SJCRH30 (cell line): ENCODE results near the gene MROH7. TPM values are rescaled to one million over a fixed set of nuclear protein-coding genes. Genes with fewer than 3 reads are reported as not detected.

Experiments
- DNase-seq, 2 experiments: peaks; one replicate each; pipeline ENCODE4 v3.0.0-alpha.2; 2015 to 2020
- H3K27ac ChIP-seq: fragments of 250-450 bp; sonication (Bioruptor Pico); 2 replicates; pipeline ENCODE4 v1.5.1; 2020; ENCODE audit warnings: mild to moderate bottlenecking, moderate library complexity
- H3K27me3 ChIP-seq: fragments of 250-450 bp; sonication (Bioruptor Pico); 2 replicates; pipeline ENCODE4 v1.5.1; 2020; ENCODE audit warnings: mild to moderate bottlenecking, moderate library complexity
- H3K36me3 ChIP-seq: fragments of 250-450 bp; sonication (Bioruptor Pico); 2 replicates; pipeline ENCODE4 v1.5.1; 2020; ENCODE audit warnings: mild to moderate bottlenecking, moderate library complexity
- H3K4me1 ChIP-seq: fragments of 250-450 bp; sonication (Bioruptor Pico); 2 replicates; pipeline ENCODE4 v1.5.1; 2020; ENCODE audit warnings: mild to moderate bottlenecking, moderate library complexity
- H3K4me3 ChIP-seq: fragments of 250-450 bp; sonication (Bioruptor Pico); 2 replicates; pipeline ENCODE4 v1.5.1; 2020; ENCODE audit warnings: mild to moderate bottlenecking, moderate library complexity
- H3K9me3 ChIP-seq: fragments of 250-450 bp; sonication (Bioruptor Pico); replicated peaks from 2 replicates; pipeline ENCODE4 v1.5.1; 2020; ENCODE audit warnings: mild to moderate bottlenecking, moderate library complexity
- total RNA-seq: library from RNA; depleted of rRNA; stranded (reverse); fragments of >200 nt; shearing (Covaris generic); gene quantifications from 2 replicates; pipeline ENCODE4 v1.2.3, GENCODE V29; 2014; rRNA removed

The MROH7 gene
- total RNA-seq, 1 experiment from 2014 or later, result not detected

DNA sequence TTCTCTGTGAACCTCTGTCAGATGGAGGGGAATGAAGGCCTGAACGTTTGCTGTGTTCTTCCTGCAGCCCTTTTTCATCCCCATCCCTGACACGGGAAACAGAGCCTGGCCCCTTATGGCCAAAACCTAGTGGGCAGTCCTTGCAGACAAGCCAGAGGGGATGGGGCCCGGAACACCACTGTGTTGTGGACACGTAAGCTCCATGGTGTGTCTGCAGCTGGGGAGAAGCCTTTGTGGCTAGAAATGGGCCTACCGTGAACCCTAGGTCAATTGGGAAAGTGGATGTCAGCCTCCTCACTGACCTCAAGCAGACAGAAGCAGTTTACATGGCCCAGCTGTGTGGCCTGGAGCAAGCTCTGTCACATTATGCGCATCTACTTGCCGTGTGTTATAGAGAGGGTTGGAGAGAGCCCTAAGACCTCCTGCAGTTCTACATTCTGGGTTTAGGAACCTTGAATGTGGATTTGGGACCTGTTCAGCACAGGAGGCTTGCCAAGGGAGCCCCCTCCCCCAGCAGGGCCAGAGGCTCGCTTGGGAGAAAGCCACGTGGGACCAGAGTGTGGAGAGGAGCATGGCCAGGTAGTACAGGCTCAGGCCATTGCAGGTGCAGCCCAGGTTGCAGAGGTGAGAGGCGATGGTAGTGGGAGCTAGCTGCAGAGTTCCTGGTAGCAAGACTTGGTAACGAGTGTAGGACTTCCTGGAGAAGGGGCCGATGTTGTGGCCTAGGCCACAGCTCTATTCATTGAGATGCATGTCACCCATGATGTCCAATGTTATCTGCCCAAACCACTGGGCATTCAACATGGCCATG, 102.0 kb downstream of the MROH7 start:
- Histone ChIP-seq H3K4me1 (no peaks in the 10 kb centered on the region), H3K36me3 (peaks cover 31% of the 10 kb centered on the region), H3K9me3 (no peaks in the 10 kb centered on the region), H3K27me3 (no peaks in the 10 kb centered on the region), H3K27ac (no peak overlapping the region), H3K4me3 (no peak overlapping the region)
- DNase-seq, result no peak

DNA sequence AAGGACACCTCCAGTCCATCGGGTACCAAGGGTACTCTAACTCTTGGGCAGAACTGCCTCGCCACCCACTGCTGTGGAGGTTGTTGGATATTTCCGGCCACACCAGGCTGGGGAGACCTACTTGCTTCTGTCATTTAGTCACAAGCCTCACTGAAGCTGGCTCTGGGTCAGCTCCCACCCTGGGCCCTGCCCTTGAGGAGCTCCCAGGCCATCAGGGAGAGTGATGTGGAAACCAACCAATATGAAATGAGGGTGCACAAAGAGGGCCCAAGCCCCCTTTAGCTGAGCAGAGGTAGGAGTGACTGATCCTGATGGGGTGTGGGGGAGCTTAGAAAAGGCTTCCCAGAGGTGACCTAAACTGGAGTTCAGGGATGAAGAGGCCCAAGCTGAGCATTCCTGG, 103.1 kb downstream of the MROH7 start:
- no peak for DNase-seq
- Histone ChIP-seq H3K36me3 (peaks cover 24% of the 10 kb centered on the region; the same call in 1 of the 2 replicates), H3K4me3 (no peak overlapping the region), H3K27me3 (no peaks in the 10 kb centered on the region), H3K27ac (no peak overlapping the region), H3K4me1 (no peaks in the 10 kb centered on the region), H3K9me3 (no peaks in the 10 kb centered on the region)

DNA sequence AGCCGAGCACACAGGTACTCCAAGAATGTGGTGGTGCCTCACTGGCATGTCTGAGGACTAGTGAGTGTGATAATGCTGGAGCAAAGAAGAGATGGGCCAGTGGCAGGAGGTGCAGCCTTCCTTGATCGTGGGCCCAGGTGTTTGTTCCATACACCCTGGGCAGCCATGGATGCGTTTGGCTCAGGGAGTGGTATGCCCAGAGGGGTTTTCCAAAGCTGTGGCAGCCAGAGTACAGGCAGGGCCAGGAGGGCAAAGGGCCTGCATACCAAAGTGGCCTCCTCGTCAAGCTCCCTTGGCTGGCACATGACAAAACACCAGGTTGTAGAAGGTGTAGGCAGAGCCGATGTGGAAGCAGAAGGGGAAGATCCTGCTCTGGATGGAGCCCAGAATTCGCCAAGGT, 103.7 kb downstream of the MROH7 start:
- H3K4me1 ChIP-seq, result no peaks in the 10 kb centered on the region
- H3K27me3 ChIP-seq, result no peaks in the 10 kb centered on the region
- no peak for DNase-seq
- H3K36me3 ChIP-seq, result peaks cover 18% of the 10 kb centered on the region; the same call in 1 of the 2 replicates
- H3K9me3 ChIP-seq, result no peaks in the 10 kb centered on the region
- no peak overlapping the region for H3K27ac ChIP-seq
- no peak overlapping the region for H3K4me3 ChIP-seq

DNA sequence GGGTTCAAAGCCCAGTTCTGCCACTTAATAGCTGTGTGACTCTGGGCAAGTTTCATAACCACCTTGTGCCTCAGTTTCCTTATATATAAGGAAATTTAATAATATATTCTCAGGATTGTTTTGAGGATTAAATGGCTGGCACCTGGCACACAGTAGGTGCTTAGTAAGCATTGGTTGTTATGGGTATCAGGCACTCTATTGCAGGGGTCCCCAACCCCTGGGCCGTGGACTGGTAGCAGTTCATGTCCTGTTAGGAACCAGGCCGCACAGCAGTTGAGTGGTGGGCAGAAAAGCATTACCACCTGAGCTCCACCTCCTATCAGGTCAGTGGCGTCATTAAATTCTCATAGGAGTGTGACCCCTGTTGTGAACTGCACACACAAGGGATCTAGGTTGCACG, 104.3 kb downstream of the MROH7 start:
- DNase-seq, result no peak
- Histone ChIP-seq H3K4me1 (no peaks in the 10 kb centered on the region), H3K4me3 (no peak overlapping the region), H3K27ac (no peak overlapping the region), H3K36me3 (peaks cover 17% of the 10 kb centered on the region; the same call in 1 of the 2 replicates), H3K27me3 (no peaks in the 10 kb centered on the region), H3K9me3 (no peaks in the 10 kb centered on the region)

DNA sequence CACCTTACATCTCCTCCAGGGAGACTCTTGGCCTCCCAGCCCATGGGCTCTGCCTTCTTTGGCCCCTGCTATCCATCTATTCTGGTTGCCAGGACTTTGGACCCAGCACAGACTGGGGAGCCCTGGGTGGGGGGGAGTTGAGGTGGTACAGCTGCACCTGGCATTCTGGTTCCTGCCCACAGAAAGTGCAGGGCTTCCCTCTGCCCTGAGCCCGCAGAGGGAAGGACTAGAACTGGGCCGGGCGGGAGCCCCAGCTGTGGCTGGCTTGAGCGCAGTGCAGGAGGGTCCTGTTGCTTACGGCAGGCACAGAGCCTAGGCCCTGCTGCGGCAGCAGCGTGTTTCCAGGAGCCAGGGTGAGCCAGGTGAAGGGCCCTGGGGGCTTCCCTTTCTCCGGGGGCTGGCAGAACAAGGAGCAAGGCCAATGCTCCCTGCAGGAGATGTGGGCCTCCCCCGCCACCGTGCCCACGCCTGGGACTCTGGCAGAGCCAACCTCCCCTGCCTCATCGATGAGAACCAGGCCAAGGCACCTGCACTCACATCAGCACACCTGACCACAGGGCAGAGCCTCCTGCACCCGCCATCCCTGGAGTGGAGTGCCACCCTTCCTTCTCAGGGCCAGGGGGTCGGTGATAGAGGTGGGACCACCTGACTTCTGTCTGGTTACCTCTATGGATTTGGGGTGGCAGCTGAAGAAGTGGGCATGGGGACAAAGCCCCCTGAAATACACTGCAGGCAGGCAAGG, 106.7 kb downstream of the MROH7 start:
- Histone ChIP-seq H3K4me1 (no peaks in the 10 kb centered on the region), H3K36me3 (peaks cover 9% of the 10 kb centered on the region; the same call in 1 of the 2 replicates), H3K27me3 (no peaks in the 10 kb centered on the region), H3K27ac (no peak overlapping the region), H3K9me3 (no peaks in the 10 kb centered on the region), H3K4me3 (no peak overlapping the region)
- no peak for DNase-seq

DNA sequence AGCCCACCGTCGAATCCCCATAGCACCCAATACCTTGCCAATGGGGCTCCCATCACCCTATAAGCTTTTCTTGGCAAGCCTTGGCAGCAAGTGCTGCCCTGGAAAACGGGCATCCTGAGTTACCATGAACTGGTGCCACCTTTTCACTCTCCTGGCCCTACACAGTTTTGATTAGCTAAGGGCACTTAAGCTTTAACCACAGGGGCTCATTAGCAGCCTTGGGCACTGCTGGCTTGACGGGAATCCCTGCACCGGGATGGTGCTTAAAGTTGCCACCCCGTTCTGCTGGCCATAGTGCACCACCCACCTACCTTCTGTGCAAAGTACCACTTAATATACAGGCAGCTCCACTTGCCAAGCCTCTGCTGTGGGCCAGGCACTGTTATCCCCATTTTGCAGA, 109.0 kb downstream of the MROH7 start:
- Histone ChIP-seq H3K9me3 (no peaks in the 10 kb centered on the region), H3K36me3 (no peaks in the 10 kb centered on the region), H3K27me3 (no peaks in the 10 kb centered on the region), H3K4me3 (no peak overlapping the region), H3K27ac (no peak overlapping the region), H3K4me1 (no peaks in the 10 kb centered on the region)
- no peak for DNase-seq

DNA sequence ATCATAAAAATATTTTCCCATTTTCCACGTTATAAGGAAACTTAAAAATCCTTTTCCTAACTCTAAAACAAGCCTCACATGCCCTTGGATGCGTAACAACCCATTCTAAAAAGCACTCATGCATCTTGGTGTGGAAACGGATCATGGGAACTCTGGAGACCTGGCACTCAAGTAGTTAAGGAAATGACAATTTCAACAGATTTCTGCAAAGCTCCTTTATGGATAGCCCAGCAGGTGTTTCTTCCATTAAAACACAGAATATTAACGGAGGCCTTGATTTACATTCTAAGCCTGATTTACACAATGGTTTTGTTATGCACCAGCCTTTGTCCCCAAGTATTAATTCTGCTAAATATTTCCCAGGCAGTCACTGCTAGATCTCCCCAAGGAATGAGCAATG, 109.8 kb downstream of the MROH7 start:
- no peak for DNase-seq
- H3K4me3 ChIP-seq, result no peak overlapping the region
- no peaks in the 10 kb centered on the region for H3K9me3 ChIP-seq
- H3K36me3 ChIP-seq, result no peaks in the 10 kb centered on the region
- H3K27ac ChIP-seq, result no peak overlapping the region
- H3K27me3 ChIP-seq, result no peaks in the 10 kb centered on the region
- no peaks in the 10 kb centered on the region for H3K4me1 ChIP-seq

DNA sequence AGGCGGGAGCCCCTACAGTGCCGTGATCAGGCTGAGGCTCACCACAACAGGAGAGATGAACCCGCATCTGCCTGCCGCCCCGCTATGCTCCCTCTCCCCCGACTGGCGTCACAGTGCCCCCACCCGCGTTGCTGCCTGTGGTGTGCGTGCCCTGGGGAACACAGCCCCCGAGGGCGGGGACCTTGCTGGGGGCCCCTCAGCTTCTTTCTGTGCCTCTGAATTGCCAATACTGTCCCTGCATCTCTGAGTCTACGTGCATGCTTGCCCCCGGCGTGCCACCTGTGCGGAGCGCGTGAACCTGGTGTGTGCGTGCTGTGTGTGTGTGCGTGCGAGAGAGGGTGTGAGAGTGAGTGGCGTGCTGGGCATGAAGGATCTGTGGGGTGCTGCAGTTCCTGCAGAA, 112.5 kb downstream of the MROH7 start:
- Histone ChIP-seq H3K36me3 (peaks cover 11% of the 10 kb centered on the region), H3K4me3 (no peak overlapping the region), H3K9me3 (no peaks in the 10 kb centered on the region), H3K27me3 (no peaks in the 10 kb centered on the region), H3K27ac (no peak overlapping the region), H3K4me1 (no peaks in the 10 kb centered on the region)
- DNase-seq, result no peak

DNA sequence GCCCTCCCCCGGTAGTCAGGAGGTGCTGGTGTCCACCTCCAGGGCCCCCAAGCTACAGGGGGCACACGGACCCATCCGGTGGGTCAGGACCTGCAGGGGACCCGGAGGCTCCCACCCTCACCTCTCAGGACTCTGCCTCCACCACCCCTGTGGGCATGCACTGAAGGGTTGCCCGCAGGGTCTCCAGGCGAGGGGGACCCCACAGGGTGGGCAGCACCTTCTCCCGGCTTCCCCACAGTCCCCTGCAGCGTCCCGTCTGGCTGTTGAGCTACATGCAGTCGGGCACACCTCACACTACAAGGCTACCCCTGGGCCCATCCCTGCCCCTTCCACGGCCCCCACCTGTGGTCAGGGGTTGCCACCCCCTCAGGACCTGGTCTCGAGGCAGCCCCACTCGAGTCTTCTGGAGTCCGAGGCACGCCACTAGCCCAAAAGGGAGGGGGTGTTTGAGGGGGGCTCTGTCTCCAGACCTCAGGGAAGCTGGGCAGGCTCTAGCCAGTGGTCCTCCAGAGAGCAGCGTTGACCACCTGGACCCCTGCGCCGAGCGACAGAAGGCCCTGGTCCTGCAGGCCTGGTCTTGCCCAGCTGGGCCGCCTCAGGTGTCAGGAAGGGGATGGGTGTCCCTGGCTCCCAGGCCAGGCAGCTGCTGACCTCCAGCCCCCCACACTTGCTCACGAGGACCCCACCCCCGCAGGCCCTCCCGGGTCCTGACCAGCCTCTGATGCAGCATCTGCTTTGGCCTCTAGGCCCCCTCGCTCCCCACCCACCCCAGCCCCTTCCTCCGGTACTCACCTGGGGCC, 113.1 kb downstream of the MROH7 start:
- Histone ChIP-seq H3K27ac (no peak overlapping the region), H3K27me3 (no peaks in the 10 kb centered on the region), H3K4me1 (no peaks in the 10 kb centered on the region), H3K4me3 (no peak overlapping the region), H3K9me3 (no peaks in the 10 kb centered on the region), H3K36me3 (peaks cover 11% of the 10 kb centered on the region)
- no peak for DNase-seq

DNA sequence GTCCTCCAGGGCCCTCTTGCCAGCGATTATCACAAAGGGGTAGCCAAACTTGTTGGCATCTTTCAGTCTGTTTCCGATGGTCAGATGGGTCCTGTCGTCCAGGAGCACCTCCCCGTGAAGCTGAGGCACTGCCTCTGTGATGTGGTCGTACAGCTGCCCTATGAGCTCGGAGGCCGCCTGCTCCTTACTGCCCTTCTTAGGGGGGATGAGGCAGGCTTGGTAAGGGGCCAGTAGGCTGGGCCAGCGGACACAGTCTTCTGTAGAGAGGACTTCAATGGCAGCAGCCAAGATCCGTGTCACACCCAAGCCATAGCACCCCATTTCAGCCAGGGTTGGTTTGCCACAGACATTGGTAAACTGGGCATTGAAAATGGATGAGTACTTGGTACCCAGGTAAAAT, 116.2 kb downstream of the MROH7 start:
- Histone ChIP-seq H3K4me1 (no peaks in the 10 kb centered on the region), H3K27ac (no peak overlapping the region), H3K9me3 (no peaks in the 10 kb centered on the region), H3K4me3 (no peak overlapping the region), H3K36me3 (peaks cover 11% of the 10 kb centered on the region), H3K27me3 (no peaks in the 10 kb centered on the region)
- DNase-seq, result no peak

DNA sequence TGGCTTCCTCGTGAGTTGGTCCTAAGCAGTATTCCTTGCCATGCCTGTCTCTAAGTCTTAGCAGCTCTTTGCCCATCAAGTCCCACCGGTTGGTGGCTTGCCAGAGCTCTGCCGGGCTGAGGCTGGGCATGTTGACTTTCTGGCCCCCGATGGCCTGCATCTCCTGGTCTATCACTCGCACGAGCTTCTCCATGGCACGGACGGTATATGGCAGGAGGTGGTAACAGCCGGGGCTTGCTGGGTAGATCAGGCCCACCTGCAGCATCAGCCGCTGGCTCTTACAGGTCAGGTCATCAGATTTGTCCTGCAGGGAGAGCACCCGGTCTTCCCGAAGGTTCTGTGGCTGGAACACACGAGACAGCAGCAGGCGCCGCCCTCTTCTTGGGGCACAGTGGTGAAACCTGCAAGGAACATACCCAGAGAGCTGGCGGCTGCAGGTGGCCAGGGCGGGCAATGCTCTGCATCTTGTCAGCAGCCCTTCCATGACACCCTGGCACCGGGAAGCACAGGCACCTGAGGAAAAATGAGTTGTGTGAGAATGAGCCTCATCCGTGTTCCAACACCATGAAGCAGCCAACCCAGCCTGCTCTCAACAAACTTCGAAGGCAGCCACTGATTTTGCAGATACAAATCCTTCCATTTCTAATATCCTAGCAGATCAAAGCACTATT, 117.2 kb downstream of the MROH7 start:
- Histone ChIP-seq H3K27ac (no peak overlapping the region), H3K36me3 (peaks cover 11% of the 10 kb centered on the region), H3K4me3 (no peak overlapping the region), H3K4me1 (no peaks in the 10 kb centered on the region), H3K9me3 (no peaks in the 10 kb centered on the region), H3K27me3 (no peaks in the 10 kb centered on the region)
- DNase-seq, result no peak

Other genes starting within 250 kb of the MROH7 start
- 27.0 and 32.1 TPM in 2 replicates for gene SSBP3, start 235.4 kb upstream of the MROH7 start, total RNA-seq
- 4.3 and 4.4 TPM in 2 replicates for gene ACOT11, start 93.6 kb upstream of the MROH7 start, total RNA-seq
- not detected in 2 replicates for gene FAM151A, start 18.3 kb upstream of the MROH7 start, total RNA-seq
- 37.0 and 38.9 TPM in 2 replicates for gene TTC4, start 74.1 kb downstream of the MROH7 start, total RNA-seq
- 9.8 and 11.8 TPM in 2 replicates for gene PARS2, start 122.7 kb downstream of the MROH7 start, total RNA-seq
- not detected in 2 replicates for gene TTC22, start 159.5 kb downstream of the MROH7 start, total RNA-seq
- 45.5 and 45.6 TPM in 2 replicates for gene DHCR24, start 245.4 kb downstream of the MROH7 start, total RNA-seq